Measurements from ENCODE around the gene CARD8. TPM values are rescaled to one million over a fixed set of nuclear protein-coding genes. Genes with fewer than 3 reads are reported as not detected.
"Not testable (repeated sequence)": the region's sequence is repeated elsewhere in the genome, so short reads cannot be mapped to it uniquely, and the experiment has no call there.

CARD8 gene
- total RNA-seq, 1 experiment from 2014 or later: 25.6 TPM

GRCh38 chr19:48296963-48297734 is 41.4 kb upstream of the CARD8 start:
- H2AFZ ChIP-seq: no peak overlapping the region
- DNase-seq: no peak
- H3F3A ChIP-seq (ENCODE audit: insufficient read depth, low read depth): peaks cover 19% of the 10 kb centered on the region; the same call in 1 of the 2 replicates
- no peak overlapping the region for H3K27ac ChIP-seq
- H3K9me2 ChIP-seq (ENCODE audit: insufficient read depth): no peaks in the 10 kb centered on the region
- no peak overlapping the region for H3K4me3 ChIP-seq
- CTCF ChIA-PET: interaction anchor here (0.5 kb wide), 1 partner anchor 16 kb away, joined by 4 read pairs; no protein-coding TSS in a partner anchor
- no peaks in the 10 kb centered on the region for H4K20me1 ChIP-seq (ENCODE audit: insufficient read depth)
- H3K9me3 ChIP-seq (ENCODE audit: insufficient read depth, low read depth): no peaks in the 10 kb centered on the region
- intact Hi-C loops (cut with micrococcal nuclease; ENCODE audit: unreplicated experiment): no loop called here
- BruUV-seq (replicated peaks): no TSS peak
- H3K4me1 ChIP-seq (replicated peaks; ENCODE audit: insufficient read depth): no peaks in the 10 kb centered on the region
- POLR2A ChIA-PET (ENCODE audit: unreplicated experiment): no interaction called here
- no peak overlapping the region for H3K4me2 ChIP-seq
- H3K79me2 ChIP-seq (ENCODE audit: low read depth): no peaks in the 10 kb centered on the region
- TF ChIP-seq EZH2 (IDR thresholded peaks at IDR 0.05; ENCODE audit: low read depth) (no peak), CTCF (conservative IDR thresholded peaks at IDR 0.05) (no peak)
- H3K36me3 ChIP-seq (ENCODE audit: low read depth): no peaks in the 10 kb centered on the region
- H3K27me3 ChIP-seq (ENCODE audit: insufficient read depth, low read depth): 0 out of 2 replicates have a peak, but pooled peaks cover 6% of the 10 kb centered on the region

GRCh38 chr19:48295458-48295857 is 39.7 kb upstream of the CARD8 start:
- TF ChIP-seq CTCF (conservative IDR thresholded peaks at IDR 0.05) (no peak), EZH2 (IDR thresholded peaks at IDR 0.05; ENCODE audit: low read depth) (no peak)
- no TSS peak for BruUV-seq (replicated peaks)
- H3K9me2 ChIP-seq (ENCODE audit: insufficient read depth): no peaks in the 10 kb centered on the region
- intact Hi-C loops (cut with micrococcal nuclease; ENCODE audit: unreplicated experiment): no loop called here
- no peaks in the 10 kb centered on the region for H3K27me3 ChIP-seq (ENCODE audit: insufficient read depth, low read depth)
- H4K20me1 ChIP-seq (ENCODE audit: insufficient read depth): no peaks in the 10 kb centered on the region
- no peaks in the 10 kb centered on the region for H3K9me3 ChIP-seq (ENCODE audit: insufficient read depth, low read depth)
- ChIA-PET CTCF (interaction anchor here (0.5 to 0.6 kb wide), 2 partner anchors 330 to 1942 kb away, joined by 3 read pairs; no protein-coding TSS in a partner anchor), POLR2A (ENCODE audit: unreplicated experiment) (interaction anchor here (0.6 kb wide), 1 partner anchor 26 kb away, joined by 17 read pairs; no protein-coding TSS in a partner anchor)
- H2AFZ ChIP-seq: no peak overlapping the region
- no peaks in the 10 kb centered on the region for H3K79me2 ChIP-seq (ENCODE audit: low read depth)
- no peak overlapping the region for H3K4me3 ChIP-seq
- H3K4me2 ChIP-seq: no peak overlapping the region
- H3K4me1 ChIP-seq (replicated peaks; ENCODE audit: insufficient read depth): peaks cover 6% of the 10 kb centered on the region
- no peak for DNase-seq
- H3K27ac ChIP-seq: no peak overlapping the region
- no peaks in the 10 kb centered on the region for H3K36me3 ChIP-seq (ENCODE audit: low read depth)
- H3F3A ChIP-seq (ENCODE audit: insufficient read depth, low read depth): peaks cover 24% of the 10 kb centered on the region; the same call in 1 of the 2 replicates

- intact Hi-C loops (cut with micrococcal nuclease; ENCODE audit: unreplicated experiment): loop anchor here (5.0 kb wide), 1 partner anchor 40 kb away; no protein-coding TSS in a partner anchor
- no TSS peak for BruUV-seq (replicated peaks)
- POLR2A ChIA-PET (ENCODE audit: unreplicated experiment): interaction anchor here (0.6 kb wide), 3 partner anchors 24 to 538 kb away, joined by 3 to 5 read pairs (median 4); no protein-coding TSS in a partner anchor
- peaks cover 36% of the 10 kb centered on the region for H3F3A ChIP-seq (ENCODE audit: insufficient read depth, low read depth)
- CTCF ChIA-PET: interaction anchor here (0.6 to 0.7 kb wide), 2 partner anchors 94 to 287 kb away, joined by 3 to 5 read pairs; no protein-coding TSS in a partner anchor
- H3K4me2 ChIP-seq: no peak overlapping the region
- H3K4me1 ChIP-seq (replicated peaks; ENCODE audit: insufficient read depth): peaks cover 13% of the 10 kb centered on the region
- no peak overlapping the region for H3K27ac ChIP-seq
- no peaks in the 10 kb centered on the region for H3K9me3 ChIP-seq (ENCODE audit: insufficient read depth, low read depth)
- H3K36me3 ChIP-seq (ENCODE audit: low read depth): no peaks in the 10 kb centered on the region
- no peak overlapping the region for H3K4me3 ChIP-seq
- H3K79me2 ChIP-seq (ENCODE audit: low read depth): no peaks in the 10 kb centered on the region
- no peak for DNase-seq
- no peaks in the 10 kb centered on the region for H3K9me2 ChIP-seq (ENCODE audit: insufficient read depth)
- no peaks in the 10 kb centered on the region for H3K27me3 ChIP-seq (ENCODE audit: insufficient read depth, low read depth)
- H4K20me1 ChIP-seq (ENCODE audit: insufficient read depth): no peaks in the 10 kb centered on the region; the same call in 1 of the 2 replicates
- no peak overlapping the region for H2AFZ ChIP-seq
- TF ChIP-seq CTCF (conservative IDR thresholded peaks at IDR 0.05): no peak
- TF ChIP-seq EZH2 (IDR thresholded peaks at IDR 0.05; ENCODE audit: low read depth): no peak
Observed at GRCh38 chr19:48292798-48293197, 37.1 kb upstream of the CARD8 start.

GRCh38 chr19:48291489-48291815 is 35.7 kb upstream of the CARD8 start:
- H3K4me2 ChIP-seq: peak overlapping the region; percentile 99
- H3K9me3 ChIP-seq (ENCODE audit: insufficient read depth, low read depth); H3K36me3 ChIP-seq (ENCODE audit: low read depth); H3K4me3 ChIP-seq; H3K79me2 ChIP-seq (ENCODE audit: low read depth); H4K20me1 ChIP-seq (ENCODE audit: insufficient read depth); H3K27ac ChIP-seq; H3K27me3 ChIP-seq (ENCODE audit: insufficient read depth, low read depth); H3K9me2 ChIP-seq (ENCODE audit: insufficient read depth); POLR2A ChIA-PET (ENCODE audit: unreplicated experiment); H2AFZ ChIP-seq; DNase-seq: not testable (repeated sequence)
- BruUV-seq (replicated peaks): TSS peak; percentile 7
- CTCF ChIA-PET: interaction anchor here (0.6 to 0.7 kb wide), 2 partner anchors 20 to 23 kb away, joined by 4 to 7 read pairs; no protein-coding TSS in a partner anchor
- intact Hi-C loops (cut with micrococcal nuclease; ENCODE audit: unreplicated experiment): loop anchor here (1.0 to 5.0 kb wide), 3 partner anchors 20 to 41 kb away; no protein-coding TSS in a partner anchor
- H3F3A ChIP-seq (ENCODE audit: insufficient read depth, low read depth): peaks cover 49% of the 10 kb centered on the region
- H3K4me1 ChIP-seq (replicated peaks; ENCODE audit: insufficient read depth): peaks cover 13% of the 10 kb centered on the region

All from PC-9 (cell line).